ENCODE measurements around the gene ADAM8. TPM values are rescaled to one million over a fixed set of nuclear protein-coding genes. Genes with fewer than 3 reads are reported as not detected.

The ADAM8 gene
- total and polyA plus RNA-seq, 8 donors, result 2.0 to 9.8 (median 6.2) TPM

- Histone ChIP-seq H3K4me3 (peak overlapping the region in 1 of 4 donors; percentile 39), H3K9me3 (no peaks in the 10 kb centered on the region), H3K27me3 (no peaks in the 10 kb centered on the region), H3K27ac (no peak overlapping the region), H3K36me3 (peaks cover 0 to 6% (median 0%) of the 10 kb centered on the region in 3 donors), H3K4me1 (peaks cover 13 to 20% (median 18%) of the 10 kb centered on the region in 3 donors)
- 70 to 77% methylated on average over 26 of the region's 26 CpGs for WGBS, 2 donors
- FAIRE-seq, result no peak
- no peak for TF ChIP-seq CTCF (IDR thresholded peaks at IDR 0.05)
- ATAC-seq, result no peak
- DNase-seq, result peak in 1 of 6 donors; percentile 77
- intact Hi-C loops (cut with DNase I), result no loop called here
Observed at GRCh38 chr10:133274751-133275683, 1.7 kb downstream of the ADAM8 start.

- FAIRE-seq, result no peak
- H3K36me3 ChIP-seq, result peaks cover 0 to 6% (median 0%) of the 10 kb centered on the region in 3 donors
- no peak overlapping the region for H3K4me3 ChIP-seq
- intact Hi-C loops (cut with DNase I), result no loop called here
- peak in 1 of 6 donors; percentile 69 for DNase-seq
- TF ChIP-seq CTCF (IDR thresholded peaks at IDR 0.05), result no peak
- ATAC-seq, result no peak
- no peaks in the 10 kb centered on the region for H3K27me3 ChIP-seq
- H3K4me1 ChIP-seq, result peaks cover 9 to 16% (median 14%) of the 10 kb centered on the region in 3 donors
- no peak overlapping the region for H3K27ac ChIP-seq
- 91 to 92% methylated on average over 26 to 28 of the region's 28 CpGs for WGBS, 2 donors
- no peaks in the 10 kb centered on the region for H3K9me3 ChIP-seq
Observed at GRCh38 chr10:133273534-133274143, 3.0 kb downstream of the ADAM8 start.

- intact Hi-C loops (cut with DNase I), result no loop called here
- H3K4me1 ChIP-seq, result peaks cover 8 to 9% (median 8%) of the 10 kb centered on the region in 3 donors
- ATAC-seq (no peak), DNase-seq (peak in 1 of 6 donors; percentile 79), FAIRE-seq (no peak)
- H3K4me3 ChIP-seq, result no peak overlapping the region
- H3K27me3 ChIP-seq, result no peaks in the 10 kb centered on the region
- peaks cover 0 to 6% (median 0%) of the 10 kb centered on the region in 3 donors for H3K36me3 ChIP-seq
- H3K9me3 ChIP-seq, result no peaks in the 10 kb centered on the region
- TF ChIP-seq CTCF (IDR thresholded peaks at IDR 0.05), result no peak
- H3K27ac ChIP-seq, result no peak overlapping the region
- whole genome bisulfite sequencing, 2 donors, result 90 to 94% methylated on average over 25 of the region's 25 CpGs
Observed at GRCh38 chr10:133272964-133273420, 3.7 kb downstream of the ADAM8 start.

GRCh38 chr10:133272301-133272963 lies 4.2 kb downstream of the ADAM8 start:
- H3K27ac ChIP-seq, result no peak overlapping the region
- H3K9me3 ChIP-seq, result no peaks in the 10 kb centered on the region
- WGBS, 2 donors, result 90 to 91% methylated on average over 28 to 29 of the region's 29 CpGs
- intact Hi-C loops (cut with DNase I), result no loop called here
- H3K36me3 ChIP-seq, result peaks cover 0 to 6% (median 0%) of the 10 kb centered on the region in 3 donors
- no peak for ATAC-seq
- no peak for FAIRE-seq
- no peak for TF ChIP-seq CTCF (IDR thresholded peaks at IDR 0.05)
- DNase-seq, result no peak
- no peaks in the 10 kb centered on the region for H3K27me3 ChIP-seq
- H3K4me1 ChIP-seq, result peaks cover 2 to 4% (median 2%) of the 10 kb centered on the region in 3 donors
- no peak overlapping the region for H3K4me3 ChIP-seq

Data from pancreas (tissue), 10 donors.